Ureter (tissue), 1 donor: ENCODE data around the gene HAAO. TPM values are rescaled to one million over a fixed set of nuclear protein-coding genes. Genes with fewer than 3 reads are reported as not detected.
A peak's percentile ranks its signal among the peaks of the same experiment; 100 is the strongest.

Source experiments
- DNase-seq: peaks from one replicate; pipeline ENCODE4 v3.0.0-alpha.2; 2020; ENCODE audit warnings: low spot score
- total RNA-seq: library from RNA; stranded (reverse); gene quantifications from one replicate; pipeline ENCODE4 v1.2.4, GENCODE V29; 2023
- donor health status: DM: yes; HTN: yes; CAD: no.

Gene HAAO
- total RNA-seq, 1 donor from 2014 or later, result 14.1 TPM

- DNase-seq, result no peak
These were observed 21.4 kb upstream of the HAAO start for GRCh38 chr2:42813763-42814162.

- DNase-seq, result peak; percentile 37
These were observed 20.6 kb upstream of the HAAO start for GRCh38 chr2:42812899-42813479.

DNA sequence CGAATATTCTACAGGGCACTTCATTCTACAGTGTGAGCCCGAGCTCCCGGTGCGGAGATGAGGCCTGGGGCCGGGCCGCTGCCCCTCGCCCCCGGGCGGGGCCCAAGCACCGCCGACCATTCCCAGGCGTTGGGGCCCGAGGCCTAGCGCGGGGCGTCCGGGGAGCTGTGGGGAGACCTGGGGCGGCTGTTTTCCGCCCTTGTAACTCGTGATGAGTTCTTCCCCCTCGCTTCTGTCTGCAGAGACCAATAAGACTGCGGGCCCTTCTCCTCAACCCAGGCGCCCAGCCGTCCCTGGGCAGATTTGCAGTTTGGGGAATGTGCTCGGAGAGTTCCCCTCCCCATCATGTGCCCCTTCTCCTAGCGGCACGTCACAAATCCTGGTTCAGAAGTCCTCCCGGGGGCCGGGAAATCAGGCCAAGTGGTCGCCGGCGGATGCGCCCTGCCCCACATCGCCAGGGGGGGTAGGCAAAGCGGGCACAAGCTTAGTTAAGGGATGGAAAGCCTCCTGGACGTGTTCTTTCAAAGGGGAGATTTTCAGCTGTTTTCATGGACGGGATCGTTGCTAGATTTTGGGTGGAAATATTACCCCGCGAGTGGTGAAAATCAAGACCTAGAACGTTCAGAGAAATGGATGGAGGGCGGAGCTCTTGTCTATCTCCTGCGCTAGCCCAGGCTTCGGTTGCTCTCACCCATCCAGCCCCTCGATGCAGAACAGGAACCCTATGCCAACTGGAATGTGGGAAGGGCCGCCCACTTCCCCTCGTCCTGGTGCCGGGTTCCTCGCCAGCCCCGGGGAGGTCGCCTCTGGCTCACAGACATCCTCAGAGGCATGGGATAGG, 18.8 kb upstream of the HAAO start:
- peak; percentile 69 for DNase-seq

DNA sequence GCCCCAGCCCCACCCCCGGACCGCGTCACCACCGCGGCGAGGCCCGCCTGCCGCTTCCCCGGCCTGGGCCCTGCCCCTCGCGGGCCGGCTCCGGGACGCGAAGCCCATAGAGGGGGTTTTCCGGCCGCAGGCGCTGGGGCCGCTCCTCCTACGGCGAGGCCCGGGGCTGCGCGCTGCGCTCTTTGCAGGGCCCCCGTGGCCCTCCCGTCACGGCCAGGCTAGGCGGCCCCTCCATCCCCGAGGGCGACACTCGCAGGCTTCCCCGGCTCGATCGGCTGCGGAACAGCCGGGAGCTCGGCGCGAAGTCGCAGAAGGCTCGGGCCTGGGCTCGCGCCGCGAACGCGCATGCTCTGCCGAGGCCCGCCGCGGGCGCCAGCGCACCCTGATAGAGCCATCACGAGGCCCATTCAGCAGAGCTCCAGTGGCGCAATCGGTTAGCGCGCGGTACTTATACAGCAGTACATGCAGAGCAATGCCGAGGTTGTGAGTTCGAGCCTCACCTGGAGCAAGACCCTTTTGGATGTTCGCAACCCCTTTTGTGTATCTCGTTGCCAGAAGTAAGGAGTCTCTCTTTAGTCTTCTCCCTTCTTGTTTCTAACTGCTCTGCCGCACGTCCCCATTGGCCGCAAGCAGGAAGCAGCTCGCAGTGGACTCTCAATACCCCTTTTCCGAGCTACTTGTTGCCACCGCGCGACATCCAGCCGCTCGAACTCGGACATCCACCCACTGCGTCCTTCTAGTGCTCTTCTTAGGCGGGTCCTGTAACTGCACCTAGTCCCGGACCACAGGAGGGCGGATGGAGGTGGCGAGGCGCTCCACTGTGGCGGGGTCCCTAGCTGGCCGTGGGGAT, 18.0 kb upstream of the HAAO start:
- peak; percentile 96 for DNase-seq

GRCh38 chr2:42809819-42810120, 17.4 kb upstream of the HAAO start:
- DNase-seq, result peak; percentile 87

DNA sequence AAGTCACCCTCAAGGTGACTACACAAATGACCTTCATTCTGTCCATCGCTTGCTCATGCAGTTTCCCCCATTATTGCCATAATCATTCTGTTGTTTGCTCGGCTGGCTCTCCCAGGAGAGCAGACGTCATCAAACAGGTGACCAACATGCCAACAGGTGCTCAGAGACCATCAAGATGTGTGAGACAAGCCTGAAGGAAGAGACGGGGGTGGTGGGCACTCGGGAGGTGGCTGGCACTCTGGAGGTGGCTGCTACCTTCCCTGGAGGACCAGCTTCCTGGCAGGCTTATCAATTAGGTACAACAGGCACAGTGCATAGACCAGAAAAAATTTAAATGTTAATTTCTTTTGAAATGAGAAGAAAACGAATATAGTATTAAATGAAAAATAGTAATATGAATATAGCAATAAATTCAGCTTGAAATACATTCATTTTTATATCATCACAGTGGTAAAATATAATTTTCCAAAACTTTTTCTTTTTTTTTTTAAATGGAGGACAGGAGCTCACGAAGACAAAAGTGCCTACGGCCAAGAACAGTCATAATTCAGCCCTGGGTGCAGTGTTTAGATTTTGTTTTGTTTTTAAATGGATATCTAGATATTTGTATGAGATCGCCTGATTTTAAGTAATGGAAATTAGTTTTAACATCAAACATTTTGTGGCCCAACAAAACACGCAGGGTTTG, 16.9 kb upstream of the HAAO start:
- peak; percentile 44 for DNase-seq

DNA sequence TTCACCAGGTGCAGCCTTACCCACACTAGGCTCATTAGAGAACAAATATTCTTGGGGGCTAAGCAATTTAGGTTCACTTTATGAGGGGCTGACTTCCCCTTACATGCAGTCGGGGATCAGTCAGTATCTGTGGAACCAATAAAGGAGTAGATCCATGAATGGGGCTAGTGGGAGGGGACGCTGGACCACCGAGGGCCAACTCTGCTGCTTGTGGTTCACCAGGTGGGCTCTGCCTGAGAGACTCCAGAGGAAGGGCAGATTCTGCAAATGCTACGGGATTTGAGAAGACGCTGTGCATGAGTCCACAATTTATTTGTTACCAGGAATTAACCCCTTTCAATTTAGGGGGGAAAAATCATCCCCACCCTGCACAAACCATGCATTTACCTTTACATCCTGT, 15.9 kb upstream of the HAAO start:
- DNase-seq, result peak; percentile 20

DNA sequence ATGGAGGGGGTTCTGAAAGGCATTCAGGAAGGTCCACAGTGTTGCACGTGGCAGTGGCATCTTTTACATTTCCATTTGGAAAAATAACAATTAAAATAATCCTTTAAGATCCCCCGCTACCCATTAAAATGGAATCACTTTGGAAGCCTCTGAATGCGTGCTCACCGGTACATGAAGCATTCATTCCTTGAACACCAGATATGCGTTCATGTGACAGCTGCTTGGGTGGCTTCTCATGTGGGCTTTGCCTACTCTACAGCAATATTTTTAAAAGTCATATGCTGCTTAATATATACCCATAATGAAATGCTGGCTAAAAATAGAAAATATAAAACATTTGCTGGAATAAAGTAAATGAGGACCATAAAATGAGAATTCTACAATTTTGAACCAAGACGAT, 14.4 kb upstream of the HAAO start:
- DNase-seq, result no peak

DNA sequence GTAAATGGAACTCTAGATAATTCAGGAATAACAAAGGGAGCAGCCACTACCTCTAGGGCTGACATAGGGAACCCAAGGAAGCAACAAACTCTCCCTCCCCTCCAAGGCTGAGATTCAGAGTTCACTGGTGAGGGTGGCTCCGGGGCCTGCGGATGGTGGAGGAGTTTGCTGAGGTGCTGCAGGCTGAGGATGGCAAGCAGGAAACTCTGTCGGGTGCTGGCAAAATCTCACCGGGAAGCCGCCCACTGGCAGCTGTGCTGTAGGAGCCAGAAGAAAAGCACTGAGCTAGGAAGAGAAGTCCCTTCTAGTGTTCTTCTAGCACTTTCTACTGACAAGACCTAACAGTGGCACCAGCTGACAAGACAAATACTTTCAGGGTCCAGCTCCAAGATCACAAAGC, 12.5 kb upstream of the HAAO start:
- DNase-seq, result no peak

DNA sequence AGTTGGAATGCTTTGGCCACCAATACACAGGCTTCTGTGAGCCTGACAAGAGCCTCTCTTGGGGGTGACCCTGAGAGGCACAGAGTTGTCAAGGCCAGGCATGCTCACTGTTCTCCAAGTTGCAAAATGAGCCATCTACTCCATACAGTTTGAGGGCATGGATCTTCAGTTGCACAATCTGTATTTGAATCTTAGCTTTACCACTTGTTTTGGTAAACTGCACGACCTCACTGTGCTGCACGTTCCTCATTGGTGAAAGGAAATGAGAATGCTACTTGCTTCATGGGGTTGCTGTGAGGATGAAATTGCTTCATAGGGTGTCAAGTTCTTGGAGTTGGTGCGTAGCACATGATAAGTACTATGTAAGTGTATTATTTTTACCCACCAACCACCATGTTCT, 12.0 kb upstream of the HAAO start:
- no peak for DNase-seq

DNA sequence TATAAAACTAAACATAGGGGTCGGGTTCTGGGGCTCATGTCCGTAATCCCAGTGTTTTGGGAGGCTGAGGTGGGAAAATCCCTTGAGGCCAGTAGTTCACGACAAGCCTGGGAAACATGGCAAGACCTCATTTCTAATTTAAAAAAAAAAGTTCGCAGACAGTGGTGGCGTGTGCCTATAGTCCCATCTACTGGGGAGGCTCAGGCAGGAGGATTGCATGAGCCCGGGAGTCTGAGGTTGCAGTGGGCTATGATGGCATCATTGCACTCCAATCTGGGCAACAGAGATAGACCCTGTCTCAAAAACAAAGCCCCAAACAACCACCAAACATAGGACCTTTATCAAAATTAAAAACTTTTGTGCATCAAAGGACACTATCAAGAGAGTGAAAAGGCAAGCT, 9.8 kb upstream of the HAAO start:
- DNase-seq, result no peak

GRCh38 chr2:42801381-42801780, 9.0 kb upstream of the HAAO start:
- no peak for DNase-seq

DNA sequence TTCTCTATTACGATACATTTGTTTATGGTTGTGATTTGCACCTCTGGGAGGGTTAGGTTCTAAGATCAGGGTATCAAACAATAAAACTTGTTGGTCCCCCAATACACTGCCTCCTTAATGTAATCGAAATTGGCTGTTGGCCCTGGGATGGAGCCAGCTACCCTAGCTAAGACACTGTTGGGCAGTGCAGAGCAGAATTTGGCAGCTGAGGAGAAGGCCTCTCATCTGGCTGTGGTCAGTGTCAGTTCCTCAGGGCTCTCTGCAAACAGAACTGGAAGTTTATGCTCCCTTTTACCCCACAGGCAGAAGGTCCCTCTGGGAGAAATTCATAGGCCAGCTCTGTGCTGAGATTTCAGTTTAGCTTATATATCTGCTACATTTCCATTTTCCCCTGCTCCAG, 8.6 kb upstream of the HAAO start:
- DNase-seq, result no peak

DNA sequence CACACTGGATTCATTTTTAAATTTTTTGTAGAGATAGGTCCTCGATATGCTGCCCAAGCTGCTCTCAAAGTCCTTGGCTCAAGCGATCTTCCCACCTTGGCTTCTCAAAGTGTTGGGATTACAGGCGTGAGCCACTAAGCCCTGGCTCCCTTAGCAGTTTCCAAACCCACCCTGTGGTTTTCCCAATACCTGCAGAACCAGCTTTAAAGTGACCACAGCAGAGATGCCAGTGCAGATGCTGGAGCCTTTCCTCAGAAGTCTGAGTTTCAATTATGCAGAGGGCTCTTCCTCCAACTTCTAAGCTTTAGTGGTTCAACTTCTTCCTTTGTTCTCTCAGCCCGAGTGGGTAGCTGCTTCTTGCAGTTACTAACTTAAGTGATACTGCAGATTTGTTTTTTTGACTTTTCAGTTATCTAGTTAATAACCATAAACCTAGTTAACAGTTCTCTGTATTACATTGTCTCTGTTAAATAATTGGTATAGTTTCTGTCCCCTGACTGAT, 8.1 kb upstream of the HAAO start:
- no peak for DNase-seq

GRCh38 chr2:42799881-42800280, 7.5 kb upstream of the HAAO start:
- DNase-seq, result no peak

GRCh38 chr2:42797281-42797680, 4.9 kb upstream of the HAAO start:
- peak; percentile 19 for DNase-seq

GRCh38 chr2:42796427-42797248, 4.3 kb upstream of the HAAO start:
- no peak for DNase-seq

- peak; percentile 61 for DNase-seq
These were observed 3.5 kb upstream of the HAAO start for GRCh38 chr2:42795841-42796301.

DNA sequence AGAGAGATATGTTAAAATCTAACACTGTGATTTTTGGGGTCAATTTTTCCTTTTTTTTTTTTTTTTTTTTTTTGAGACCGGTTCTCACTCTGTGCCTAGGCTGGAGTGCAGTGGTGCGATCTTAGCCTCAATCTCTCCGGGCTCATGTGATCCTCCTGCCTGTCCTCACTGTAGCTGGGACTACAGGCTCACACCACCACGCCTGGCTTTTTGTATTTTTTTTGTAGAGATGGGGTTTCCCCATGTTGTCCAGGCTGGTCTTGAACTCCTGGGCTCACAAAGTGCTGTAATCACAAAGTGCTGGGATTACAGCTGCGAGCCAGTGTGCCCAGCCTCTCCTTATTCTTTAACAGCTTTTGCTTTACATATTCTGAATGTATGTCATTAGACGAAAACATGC, 2.9 kb upstream of the HAAO start:
- DNase-seq, result peak; percentile 27

- peak; percentile 42 for DNase-seq
These were observed 2.1 kb upstream of the HAAO start for GRCh38 chr2:42794271-42795046.
